Keratinocyte (primary cell): ENCODE measurements around the gene EEF1A2. TPM values are rescaled to one million over a fixed set of nuclear protein-coding genes. Genes with fewer than 3 reads are reported as not detected.

ENCODE experiments used
- DNase-seq: peaks from one replicate; pipeline ENCODE4 v3.0.0-alpha.2; 2011; ENCODE audit warnings: low read depth, missing footprints, low spot score
- FAIRE-seq: peaks from 2 replicates; lab custom pipeline; 2011; peaks lifted over from hg19 to GRCh38; lab: Jason Lieb, UNC
- H2AFZ ChIP-seq: 2 replicates; pipeline ENCODE4 v1.6.0; 2012; ENCODE audit warnings: low read length, control low read depth, inconsistent platforms; ENCODE audit not compliant: control insufficient read depth
- H3K27ac ChIP-seq: 2 replicates; pipeline ENCODE4 v1.5.1; 2011; ENCODE audit warnings: low read length; ENCODE audit not compliant: control insufficient read depth, insufficient read depth
- H3K27me3 ChIP-seq: 3 replicates; pipeline ENCODE4 v1.6.0; 2011; ENCODE audit warnings: low read length; ENCODE audit not compliant: control insufficient read depth, insufficient read depth; ENCODE audit errors: extremely low read depth
- H3K36me3 ChIP-seq, 2 experiments: 2 replicates in 1 of 2; 3 replicates in 1 of 2; pipeline ENCODE4 v1.5.1; 2011; ENCODE audit warnings: low read length in 2 of 2, mild to moderate bottlenecking in 1 of 2; ENCODE audit not compliant: control insufficient read depth in 2 of 2, insufficient read depth in 2 of 2; ENCODE audit errors: extremely low read depth in 1 of 2
- H3K4me1 ChIP-seq: 3 replicates; pipeline ENCODE4 v1.5.1; 2011; ENCODE audit warnings: low read length; ENCODE audit not compliant: control insufficient read depth, insufficient read depth; ENCODE audit errors: extremely low read depth
- H3K4me2 ChIP-seq: 3 replicates; pipeline ENCODE4 v1.6.0; 2011; ENCODE audit warnings: low read depth, low read length; ENCODE audit not compliant: control insufficient read depth, insufficient read depth; ENCODE audit errors: extremely low read depth
- H3K4me3 ChIP-seq, 3 experiments: fragments of 200-600 bp in 1 of 3; sonication (generic) in 1 of 3; 2 replicates in 2 of 3; 3 replicates in 1 of 3; pipeline ENCODE4 v1.5.1; 2011 to 2016; ENCODE audit warnings: low read length in 3 of 3, mild to moderate bottlenecking in 3 of 3, control low read depth in 2 of 3, inconsistent platforms in 1 of 3, low read depth in 1 of 3, mixed read lengths in 1 of 3, mixed run types in 1 of 3, moderate library complexity in 1 of 3; ENCODE audit not compliant: control insufficient read depth in 2 of 3, insufficient read depth in 2 of 3; ENCODE audit errors: extremely low read depth in 1 of 3
- H3K79me2 ChIP-seq: 2 replicates; pipeline ENCODE4 v1.6.0; 2012; ENCODE audit warnings: low read length; ENCODE audit not compliant: control insufficient read depth, insufficient read depth
- H3K9ac ChIP-seq: 3 replicates; pipeline ENCODE4 v1.6.0; 2011; ENCODE audit warnings: low read length; ENCODE audit not compliant: control insufficient read depth, insufficient read depth; ENCODE audit errors: extremely low read depth
- H3K9me1 ChIP-seq: 3 replicates; pipeline ENCODE4 v1.6.0; 2011; ENCODE audit warnings: low read length; ENCODE audit not compliant: control insufficient read depth, insufficient read depth; ENCODE audit errors: extremely low read depth
- H3K9me3 ChIP-seq: 2 replicates; pipeline ENCODE4 v1.5.1; 2012; ENCODE audit warnings: low read depth, low read length; ENCODE audit not compliant: control insufficient read depth
- H4K20me1 ChIP-seq: 3 replicates; pipeline ENCODE4 v1.6.0; 2011; ENCODE audit warnings: low read length; ENCODE audit not compliant: control insufficient read depth, insufficient read depth; ENCODE audit errors: extremely low read depth
- EZH2 ChIP-seq: IDR thresholded peaks from one replicate; pipeline ENCODE4 v1.6.1; 2012; ENCODE audit warnings: inconsistent platforms, mild to moderate bottlenecking, low read length, moderate library complexity
- dilution Hi-C: fragments of 300-500 bp; cut with MboI; formaldehyde crosslinking; loops from one replicate; pipeline ENCODE4 v1.7.0; 2020; ENCODE audit warnings: low sequenced_read_pairs; ENCODE audit not compliant: extremely low pct_ligation_motif_present
- polyA plus RNA-seq, 5 experiments: library from polyadenylated mRNA; depleted of rRNA in 3 of 5; stranded (reverse) in 3 of 5; stranded (forward) in 1 of 5; unstranded in 1 of 5; fragments of >200 nt; gene quantifications; 1 replicate in 1 of 5; 2 replicates in 3 of 5; 3 replicates in 1 of 5; pipeline versions ENCODE4 v1.2.1 to v1.2.3, GENCODE V29; 2011 to 2012; ENCODE audit warnings: missing spikeins in 2 of 5, low read depth in 1 of 5, low replicate concordance in 1 of 5
- TF ChIP-seq, protein P1 (sequence below), 3 experiments: IDR thresholded peaks in 1 of 3; conservative IDR thresholded peaks in 1 of 3; optimal IDR thresholded peaks in 1 of 3; 2 replicates in 2 of 3; 3 replicates in 1 of 3; pipeline versions ENCODE3 to v1.5.1; 2011; ENCODE audit warnings: low read length in 3 of 3, mild to moderate bottlenecking in 3 of 3, moderate library complexity in 2 of 3, control low read depth in 1 of 3, inconsistent platforms in 1 of 3; ENCODE audit not compliant: insufficient read depth in 2 of 3; ENCODE audit errors: extremely low read depth in 1 of 3

Gene EEF1A2
- polyA plus RNA-seq, 1 donor (not counting 4 experiments of a cell fraction or from before 2014, with no cell fraction given), result 0.12 TPM

GRCh38 chr20:63487781-63488241 is 11.1 kb downstream of the EEF1A2 start:
- Histone ChIP-seq H3K36me3 (no peaks in the 10 kb centered on the region), H3K4me2 (no peak overlapping the region), H3K9ac (no peak overlapping the region), H3K4me1 (no peaks in the 10 kb centered on the region), H3K27me3 (peaks cover 45% of the 10 kb centered on the region), H3K27ac (no peak overlapping the region), H3K79me2 (no peaks in the 10 kb centered on the region), H3K9me3 (no peaks in the 10 kb centered on the region), H4K20me1 (no peaks in the 10 kb centered on the region), H3K9me1 (no peaks in the 10 kb centered on the region), H2AFZ (no peak overlapping the region), H3K4me3 (no peak overlapping the region)
- FAIRE-seq (no peak), DNase-seq (no peak)
- TF ChIP-seq, protein P1, sequence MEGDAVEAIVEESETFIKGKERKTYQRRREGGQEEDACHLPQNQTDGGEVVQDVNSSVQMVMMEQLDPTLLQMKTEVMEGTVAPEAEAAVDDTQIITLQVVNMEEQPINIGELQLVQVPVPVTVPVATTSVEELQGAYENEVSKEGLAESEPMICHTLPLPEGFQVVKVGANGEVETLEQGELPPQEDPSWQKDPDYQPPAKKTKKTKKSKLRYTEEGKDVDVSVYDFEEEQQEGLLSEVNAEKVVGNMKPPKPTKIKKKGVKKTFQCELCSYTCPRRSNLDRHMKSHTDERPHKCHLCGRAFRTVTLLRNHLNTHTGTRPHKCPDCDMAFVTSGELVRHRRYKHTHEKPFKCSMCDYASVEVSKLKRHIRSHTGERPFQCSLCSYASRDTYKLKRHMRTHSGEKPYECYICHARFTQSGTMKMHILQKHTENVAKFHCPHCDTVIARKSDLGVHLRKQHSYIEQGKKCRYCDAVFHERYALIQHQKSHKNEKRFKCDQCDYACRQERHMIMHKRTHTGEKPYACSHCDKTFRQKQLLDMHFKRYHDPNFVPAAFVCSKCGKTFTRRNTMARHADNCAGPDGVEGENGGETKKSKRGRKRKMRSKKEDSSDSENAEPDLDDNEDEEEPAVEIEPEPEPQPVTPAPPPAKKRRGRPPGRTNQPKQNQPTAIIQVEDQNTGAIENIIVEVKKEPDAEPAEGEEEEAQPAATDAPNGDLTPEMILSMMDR (optimal IDR thresholded peaks at IDR 0.05 in 1 of 3, IDR thresholded peaks at IDR 0.05 in 1 of 3, conservative IDR thresholded peaks at IDR 0.05 in 1 of 3; ENCODE audit: extremely low read depth in 1 of 3, insufficient read depth in 2 of 3, low read length in 3 of 3), result no peak
- no peak for TF ChIP-seq EZH2
- dilution Hi-C loops, result no loop called here

DNA sequence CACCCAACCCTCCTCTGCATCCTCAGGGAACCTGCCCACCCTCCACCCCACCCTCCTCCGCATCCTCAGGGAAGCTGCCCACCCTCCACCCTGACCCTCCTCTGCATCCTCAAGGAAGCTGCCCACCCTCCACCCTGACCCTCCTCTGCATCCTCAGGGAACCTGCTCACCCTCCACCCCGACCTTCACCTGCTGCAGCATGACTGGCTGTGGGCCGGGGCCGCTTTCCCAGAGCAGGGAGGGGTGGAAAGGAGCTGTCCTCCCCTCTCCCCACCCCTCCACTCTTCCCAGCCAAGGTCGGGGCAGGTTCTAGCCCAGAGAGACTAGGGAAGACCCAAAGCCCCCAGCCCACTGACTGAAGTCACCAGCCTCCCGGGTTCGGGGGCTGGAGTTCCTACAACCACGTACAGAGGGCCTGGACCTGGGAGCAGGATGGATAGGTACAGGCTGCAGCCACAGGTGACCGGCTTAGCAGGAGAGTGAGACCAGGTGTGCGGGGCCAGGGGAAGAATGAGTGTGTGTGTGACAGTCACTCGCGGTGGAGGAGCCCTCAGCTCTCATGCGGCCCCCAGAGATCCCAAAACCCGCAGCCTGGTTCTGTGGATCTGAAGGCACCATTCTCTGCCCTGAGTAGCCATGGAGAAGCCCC is 11.6 kb downstream of the EEF1A2 start:
- Histone ChIP-seq H3K27ac (no peak overlapping the region), H3K27me3 (peaks cover 51% of the 10 kb centered on the region), H3K9ac (no peak overlapping the region), H2AFZ (no peak overlapping the region), H3K4me1 (no peaks in the 10 kb centered on the region), H3K79me2 (no peaks in the 10 kb centered on the region), H3K9me1 (no peaks in the 10 kb centered on the region), H4K20me1 (no peaks in the 10 kb centered on the region), H3K4me3 (no peak overlapping the region), H3K4me2 (no peak overlapping the region), H3K36me3 (no peaks in the 10 kb centered on the region), H3K9me3 (no peaks in the 10 kb centered on the region)
- FAIRE-seq, result no peak
- DNase-seq, result no peak
- TF ChIP-seq, protein P1 (optimal IDR thresholded peaks at IDR 0.05 in 1 of 3, IDR thresholded peaks at IDR 0.05 in 1 of 3, conservative IDR thresholded peaks at IDR 0.05 in 1 of 3; ENCODE audit: extremely low read depth in 1 of 3, insufficient read depth in 2 of 3, low read length in 3 of 3), result no peak
- TF ChIP-seq EZH2, result peak; percentile 47
- dilution Hi-C loops, result no loop called here
